Trophoblast cell (in vitro differentiated cells and primary cell): ENCODE data around the gene SYT1.

Experiments used
- DNase-seq, 2 donors: peaks; one replicate each; pipeline ENCODE4 v3.0.0-alpha.2; 2016
- H2AFZ ChIP-seq: 2 replicates; pipeline ENCODE4 v1.6.1; 2013; ENCODE audit warnings: low read length, moderate library complexity, mild to moderate bottlenecking; ENCODE audit not compliant: insufficient read depth, poor library complexity
- H2AK5ac ChIP-seq: 2 replicates; pipeline ENCODE4 v1.6.1; 2013; ENCODE audit warnings: mild to moderate bottlenecking, low read length
- H2BK120ac ChIP-seq: 2 replicates; pipeline ENCODE4 v1.6.1; 2013; ENCODE audit warnings: low read length, mild to moderate bottlenecking, moderate library complexity; ENCODE audit not compliant: insufficient read depth, poor library complexity
- H2BK12ac ChIP-seq: 2 replicates; pipeline ENCODE4 v1.6.1; 2013; ENCODE audit warnings: mild to moderate bottlenecking, low read length, moderate library complexity
- H2BK5ac ChIP-seq: 2 replicates; pipeline ENCODE4 v1.6.1; 2013; ENCODE audit warnings: low read length, low read depth, moderate library complexity, mild to moderate bottlenecking; ENCODE audit not compliant: poor library complexity
- H3K14ac ChIP-seq: 2 replicates; pipeline ENCODE4 v1.6.1; 2013; ENCODE audit warnings: mild to moderate bottlenecking, low read length
- H3K18ac ChIP-seq: 2 replicates; pipeline ENCODE4 v1.6.1; 2013; ENCODE audit warnings: mild to moderate bottlenecking, low read length
- H3K23ac ChIP-seq: 2 replicates; pipeline ENCODE4 v1.6.1; 2013; ENCODE audit warnings: low read length
- H3K27ac ChIP-seq: 2 replicates; pipeline ENCODE4 v1.5.1; 2013; ENCODE audit warnings: low read depth, mild to moderate bottlenecking, inconsistent platforms, low read length, moderate library complexity
- H3K27me3 ChIP-seq: 2 replicates; pipeline ENCODE4 v1.6.1; 2013; ENCODE audit warnings: inconsistent platforms, mild to moderate bottlenecking, low read length, moderate library complexity; ENCODE audit not compliant: insufficient read depth
- H3K36me3 ChIP-seq, 2 experiments: 1 replicate in 1 of 2; 2 replicates in 1 of 2; pipeline ENCODE4 v1.6.1; 2013; ENCODE audit warnings: low read length in 2 of 2, mild to moderate bottlenecking in 2 of 2, moderate library complexity in 1 of 2; ENCODE audit not compliant: insufficient read depth in 2 of 2, control insufficient read depth in 1 of 2
- H3K4ac ChIP-seq: 2 replicates; pipeline ENCODE4 v1.6.1; 2013; ENCODE audit warnings: low read depth, mild to moderate bottlenecking, low read length, moderate library complexity
- H3K4me1 ChIP-seq, 2 experiments: 1 replicate in 1 of 2; 2 replicates in 1 of 2; pipeline ENCODE4 v1.6.1; 2013; ENCODE audit warnings: low read length in 2 of 2, mild to moderate bottlenecking in 2 of 2, moderate library complexity in 1 of 2; ENCODE audit not compliant: insufficient read depth in 2 of 2, control insufficient read depth in 1 of 2
- H3K4me2 ChIP-seq: 2 replicates; pipeline ENCODE4 v1.6.1; 2013; ENCODE audit warnings: inconsistent platforms, mild to moderate bottlenecking, low read length, moderate library complexity
- H3K4me3 ChIP-seq: 2 replicates; pipeline ENCODE4 v1.5.1; 2013; ENCODE audit warnings: mild to moderate bottlenecking, low read depth, low read length, inconsistent platforms
- H3K79me1 ChIP-seq: one replicate; pipeline ENCODE4 v1.6.1; 2013; ENCODE audit warnings: low read length
- H3K79me2 ChIP-seq: 2 replicates; pipeline ENCODE4 v1.6.1; 2013; ENCODE audit warnings: low read length, mild to moderate bottlenecking; ENCODE audit not compliant: control insufficient read depth, insufficient read depth, poor library complexity
- H3K9ac ChIP-seq: 2 replicates; pipeline ENCODE4 v1.6.1; 2013; ENCODE audit warnings: mild to moderate bottlenecking, low read length
- H3K9me3 ChIP-seq: 2 replicates; pipeline ENCODE4 v1.6.1; 2013; ENCODE audit warnings: low read depth, mild to moderate bottlenecking, control low read depth, inconsistent platforms, low read length; ENCODE audit not compliant: insufficient read depth
- H4K12ac ChIP-seq: 2 replicates; pipeline ENCODE4 v1.6.1; 2013; ENCODE audit warnings: low read depth, mild to moderate bottlenecking, low read length, moderate library complexity
- H4K8ac ChIP-seq: 2 replicates; pipeline ENCODE4 v1.6.1; 2013; ENCODE audit warnings: low read depth, mild to moderate bottlenecking, low read length, moderate library complexity
- H4K91ac ChIP-seq: one replicate; pipeline ENCODE4 v1.6.1; 2013; ENCODE audit warnings: low read depth, mild to moderate bottlenecking, low read length, moderate library complexity
- WGBS: extraction: QIAGEN DNeasy Blood & Tissue Kit; methylation state at CpG from one replicate; pipeline ENCODE4 v1.1.7; 2013; ENCODE audit warnings: missing lambda C conversion rate; ENCODE audit not compliant: insufficient read length, insufficient coverage; ENCODE audit errors: extremely low coverage; 5-methylcytosine and 5-hydroxymethylcytosine counted together

SYT1 gene

GRCh38 chr12:79326663-79327062 lies 462.1 kb downstream of the SYT1 start:
- no CpG with 5 or more reads among the region's 2 CpGs for WGBS
- H2AFZ ChIP-seq, result no peak overlapping the region
- H3K9ac ChIP-seq, result no peak overlapping the region
- no peak overlapping the region for H2BK120ac ChIP-seq
- H3K79me2 ChIP-seq, result no peaks in the 10 kb centered on the region
- H3K4me2 ChIP-seq, result no peak overlapping the region
- H3K14ac ChIP-seq, result no peak overlapping the region
- H4K12ac ChIP-seq, result no peak overlapping the region
- H3K23ac ChIP-seq, result no peak overlapping the region
- no peak overlapping the region for H3K4ac ChIP-seq
- no peaks in the 10 kb centered on the region for H3K4me1 ChIP-seq
- no peaks in the 10 kb centered on the region for H3K79me1 ChIP-seq
- no peak overlapping the region for H4K91ac ChIP-seq
- H4K8ac ChIP-seq, result no peak overlapping the region
- H3K4me3 ChIP-seq, result no peak overlapping the region
- H2AK5ac ChIP-seq, result no peak overlapping the region
- H2BK12ac ChIP-seq, result no peak overlapping the region
- no peak for DNase-seq
- H3K27ac ChIP-seq, result no peak overlapping the region
- H3K36me3 ChIP-seq, result no peaks in the 10 kb centered on the region
- H3K9me3 ChIP-seq, result no peaks in the 10 kb centered on the region
- H3K18ac ChIP-seq, result no peak overlapping the region
- no peak overlapping the region for H2BK5ac ChIP-seq
- no peaks in the 10 kb centered on the region for H3K27me3 ChIP-seq

- no peak overlapping the region for H3K23ac ChIP-seq
- WGBS, result no CpG with 5 or more reads among the region's 1 CpG
- H2AK5ac ChIP-seq, result no peak overlapping the region
- no peak for DNase-seq
- H3K9me3 ChIP-seq, result no peaks in the 10 kb centered on the region
- H3K79me1 ChIP-seq, result no peaks in the 10 kb centered on the region
- H2BK120ac ChIP-seq, result no peak overlapping the region
- H2BK5ac ChIP-seq, result no peak overlapping the region
- H3K27me3 ChIP-seq, result no peaks in the 10 kb centered on the region
- no peak overlapping the region for H4K91ac ChIP-seq
- no peak overlapping the region for H3K18ac ChIP-seq
- H3K4me1 ChIP-seq, result no peaks in the 10 kb centered on the region
- no peaks in the 10 kb centered on the region for H3K79me2 ChIP-seq
- no peak overlapping the region for H4K8ac ChIP-seq
- H3K27ac ChIP-seq, result no peak overlapping the region
- no peak overlapping the region for H2BK12ac ChIP-seq
- no peak overlapping the region for H4K12ac ChIP-seq
- H3K4ac ChIP-seq, result no peak overlapping the region
- H3K9ac ChIP-seq, result no peak overlapping the region
- H3K14ac ChIP-seq, result no peak overlapping the region
- H2AFZ ChIP-seq, result no peak overlapping the region
- H3K4me3 ChIP-seq, result no peak overlapping the region
- H3K36me3 ChIP-seq, result no peaks in the 10 kb centered on the region
- no peak overlapping the region for H3K4me2 ChIP-seq
These were observed 462.9 kb downstream of the SYT1 start for GRCh38 chr12:79327465-79327864.

GRCh38 chr12:79329933-79330332 lies 465.4 kb downstream of the SYT1 start:
- Histone ChIP-seq H3K23ac (no peak overlapping the region), H3K18ac (no peak overlapping the region), H2AK5ac (no peak overlapping the region), H4K12ac (no peak overlapping the region), H3K4me1 (no peaks in the 10 kb centered on the region), H3K79me2 (no peaks in the 10 kb centered on the region), H2BK5ac (no peak overlapping the region), H3K9me3 (no peaks in the 10 kb centered on the region), H3K14ac (no peak overlapping the region), H3K36me3 (no peaks in the 10 kb centered on the region), H3K9ac (no peak overlapping the region), H3K27me3 (no peaks in the 10 kb centered on the region), H2BK12ac (no peak overlapping the region), H2BK120ac (no peak overlapping the region), H4K8ac (no peak overlapping the region), H4K91ac (no peak overlapping the region), H3K4me3 (no peak overlapping the region), H3K79me1 (no peaks in the 10 kb centered on the region), H3K27ac (no peak overlapping the region), H3K4ac (no peak overlapping the region), H2AFZ (no peak overlapping the region), H3K4me2 (no peak overlapping the region)
- DNase-seq, result no peak
- WGBS, result no CpG with 5 or more reads among the region's 2 CpGs

GRCh38 chr12:79331870-79332269 lies 467.3 kb downstream of the SYT1 start:
- Histone ChIP-seq H3K4me3 (no peak overlapping the region), H2BK120ac (no peak overlapping the region), H3K79me2 (no peaks in the 10 kb centered on the region), H2BK12ac (no peak overlapping the region), H3K27me3 (no peaks in the 10 kb centered on the region), H3K4me2 (no peak overlapping the region), H4K91ac (no peak overlapping the region), H3K36me3 (no peaks in the 10 kb centered on the region), H3K14ac (no peak overlapping the region), H3K4ac (no peak overlapping the region), H2AK5ac (no peak overlapping the region), H3K4me1 (no peaks in the 10 kb centered on the region), H4K8ac (no peak overlapping the region), H3K23ac (no peak overlapping the region), H3K9ac (no peak overlapping the region), H3K27ac (no peak overlapping the region), H2BK5ac (no peak overlapping the region), H3K79me1 (no peaks in the 10 kb centered on the region), H3K18ac (no peak overlapping the region), H4K12ac (no peak overlapping the region), H2AFZ (no peak overlapping the region), H3K9me3 (no peaks in the 10 kb centered on the region)
- WGBS, result no CpG with 5 or more reads among the region's 1 CpG
- DNase-seq, result peak; percentile 3 to 79
